ENCODE data around the gene GIMAP4.

GRCh38 chr7:150531704-150532103 lies 35.5 kb upstream of the GIMAP4 start:
- TF ChIP-seq, protein P1, sequence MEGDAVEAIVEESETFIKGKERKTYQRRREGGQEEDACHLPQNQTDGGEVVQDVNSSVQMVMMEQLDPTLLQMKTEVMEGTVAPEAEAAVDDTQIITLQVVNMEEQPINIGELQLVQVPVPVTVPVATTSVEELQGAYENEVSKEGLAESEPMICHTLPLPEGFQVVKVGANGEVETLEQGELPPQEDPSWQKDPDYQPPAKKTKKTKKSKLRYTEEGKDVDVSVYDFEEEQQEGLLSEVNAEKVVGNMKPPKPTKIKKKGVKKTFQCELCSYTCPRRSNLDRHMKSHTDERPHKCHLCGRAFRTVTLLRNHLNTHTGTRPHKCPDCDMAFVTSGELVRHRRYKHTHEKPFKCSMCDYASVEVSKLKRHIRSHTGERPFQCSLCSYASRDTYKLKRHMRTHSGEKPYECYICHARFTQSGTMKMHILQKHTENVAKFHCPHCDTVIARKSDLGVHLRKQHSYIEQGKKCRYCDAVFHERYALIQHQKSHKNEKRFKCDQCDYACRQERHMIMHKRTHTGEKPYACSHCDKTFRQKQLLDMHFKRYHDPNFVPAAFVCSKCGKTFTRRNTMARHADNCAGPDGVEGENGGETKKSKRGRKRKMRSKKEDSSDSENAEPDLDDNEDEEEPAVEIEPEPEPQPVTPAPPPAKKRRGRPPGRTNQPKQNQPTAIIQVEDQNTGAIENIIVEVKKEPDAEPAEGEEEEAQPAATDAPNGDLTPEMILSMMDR (IDR thresholded peaks at IDR 0.05; ENCODE audit: extremely low read depth in 1 of 2, insufficient read depth in 1 of 2, low read depth in 1 of 2, low read length in 2 of 2), result no peak
- TF ChIP-seq FOS (IDR thresholded peaks at IDR 0.05; ENCODE audit: borderline replicate concordance, insufficient read depth, low read length) (no peak), POLR2AphosphoS5 (IDR thresholded peaks at IDR 0.05; ENCODE audit: insufficient read depth, low read depth, low read length) (no peak), MYC (IDR thresholded peaks at IDR 0.05; ENCODE audit: low read depth, low read length) (no peak)

All from endothelial cell of umbilical vein (primary cell).